Lung (tissue), 12 donors: Measurements from ENCODE around the gene SNRPF. TPM values are rescaled to one million over a fixed set of nuclear protein-coding genes. Genes with fewer than 3 reads are reported as not detected.

Experiments
- ATAC-seq: fragments of 200-7000 bp; cut with Tn5 transposase; one replicate; pipeline ENCODE4 v1.9.1; 2020; ENCODE audit warnings: moderate number of reproducible peaks; ENCODE audit not compliant: insufficient read depth, low FRiP score
- DNase-seq, 3 donors: peaks; one replicate each; pipeline ENCODE4 v3.0.0-alpha.2; 2013 to 2017
- H3K27ac ChIP-seq, 2 donors: one replicate each; pipeline ENCODE4 v1.5.1; 2013; ENCODE audit warnings: mild to moderate bottlenecking in 2 of 2, moderate library complexity in 2 of 2, control low read depth in 1 of 2, inconsistent platforms in 1 of 2, low read depth in 1 of 2, low read length in 1 of 2
- H3K27me3 ChIP-seq, 3 donors: one replicate each; pipeline ENCODE4 v1.5.1; 2013; ENCODE audit warnings: low read length in 2 of 3; ENCODE audit not compliant: control insufficient read depth in 3 of 3, insufficient read depth in 3 of 3
- H3K36me3 ChIP-seq, 4 donors: one replicate each; pipeline ENCODE4 v1.5.1; 2013; ENCODE audit warnings: low read length in 4 of 4, mild to moderate bottlenecking in 1 of 4, moderate library complexity in 1 of 4; ENCODE audit not compliant: control insufficient read depth in 4 of 4, insufficient read depth in 4 of 4
- H3K4me1 ChIP-seq, 5 donors: one replicate each; pipeline ENCODE4 v1.5.1; 2013; ENCODE audit warnings: low read length in 5 of 5, mild to moderate bottlenecking in 2 of 5, moderate library complexity in 1 of 5; ENCODE audit not compliant: control insufficient read depth in 5 of 5, insufficient read depth in 5 of 5
- H3K4me3 ChIP-seq: one replicate; pipeline ENCODE4 v1.5.1; 2013; ENCODE audit warnings: mild to moderate bottlenecking, control low read depth, moderate library complexity
- H3K9ac ChIP-seq, 2 donors: one replicate each; pipeline ENCODE4 v1.5.1; 2013; ENCODE audit warnings: low read length in 2 of 2, control low read depth in 1 of 2; ENCODE audit not compliant: insufficient read depth in 1 of 2
- H3K9me3 ChIP-seq, 4 donors: one replicate each; pipeline ENCODE4 v1.5.1; 2013; ENCODE audit warnings: low read length in 3 of 4, mild to moderate bottlenecking in 1 of 4, moderate library complexity in 1 of 4; ENCODE audit not compliant: control insufficient read depth in 4 of 4, insufficient read depth in 3 of 4
- CTCF ChIP-seq: IDR thresholded peaks from 2 replicates; pipeline ENCODE4 v1.5.1; 2012; ENCODE audit warnings: mild to moderate bottlenecking; ENCODE audit errors: control extremely low read depth, extremely low read depth
- WGBS, 2 donors: extraction: QIAGEN DNeasy Blood & Tissue Kit; methylation state at CpG; one replicate each; pipeline ENCODE4 v1.1.7; 2013; 5-methylcytosine and 5-hydroxymethylcytosine counted together
- polyA plus RNA-seq, 2 donors: library from polyadenylated mRNA; stranded (reverse); fragments of 200-250 nt; gene quantifications; one replicate each; pipeline ENCODE4 v1.2.1, GENCODE V29; 2013
- total RNA-seq, 2 donors: library from RNA; depleted of rRNA in 1 of 2; stranded (reverse); fragments of >200 nt in 1 of 2; gene quantifications; one replicate each; pipeline ENCODE4 v1.2.1, GENCODE V29; 2014 to 2021
- donor health status: control.
- donor health status: control.
- donor health status: Bipolar disorder and iron deficiency.
- donor health status: healthy.
- donor health status: DM: yes; HTN: yes; CAD: no.

The SNRPF gene
- total and polyA plus RNA-seq, 4 donors = 11.7 to 83.1 (median 26.2) TPM

- peak; percentile 52 for TF ChIP-seq CTCF
- ATAC-seq (no peak), DNase-seq (peak in 2 of 3 donors; percentile 53 to 58)
- Histone ChIP-seq H3K9me3 (no peaks in the 10 kb centered on the region), H3K4me3 (no peak overlapping the region), H3K27ac (no peak overlapping the region), H3K27me3 (no peaks in the 10 kb centered on the region), H3K4me1 (no peaks in the 10 kb centered on the region), H3K9ac (no peak overlapping the region), H3K36me3 (no peaks in the 10 kb centered on the region)
- whole genome bisulfite sequencing, 2 donors = 47 to 68% methylated on average over 5 of the region's 5 CpGs
These were observed 43.0 kb upstream of the SNRPF start for GRCh38 chr12:95815632-95816212.

GRCh38 chr12:95820096-95820703 is 38.6 kb upstream of the SNRPF start:
- peak; percentile 40 for TF ChIP-seq CTCF
- Histone ChIP-seq H3K27me3 (no peaks in the 10 kb centered on the region), H3K27ac (no peak overlapping the region), H3K9ac (no peak overlapping the region), H3K4me3 (no peak overlapping the region), H3K4me1 (no peaks in the 10 kb centered on the region), H3K9me3 (no peaks in the 10 kb centered on the region), H3K36me3 (no peaks in the 10 kb centered on the region)
- WGBS, 2 donors = 3% methylated on average over 1 of the region's 1 CpG
- peak; percentile 36 to 67 (median 65) for DNase-seq
- ATAC-seq = no peak

DNA sequence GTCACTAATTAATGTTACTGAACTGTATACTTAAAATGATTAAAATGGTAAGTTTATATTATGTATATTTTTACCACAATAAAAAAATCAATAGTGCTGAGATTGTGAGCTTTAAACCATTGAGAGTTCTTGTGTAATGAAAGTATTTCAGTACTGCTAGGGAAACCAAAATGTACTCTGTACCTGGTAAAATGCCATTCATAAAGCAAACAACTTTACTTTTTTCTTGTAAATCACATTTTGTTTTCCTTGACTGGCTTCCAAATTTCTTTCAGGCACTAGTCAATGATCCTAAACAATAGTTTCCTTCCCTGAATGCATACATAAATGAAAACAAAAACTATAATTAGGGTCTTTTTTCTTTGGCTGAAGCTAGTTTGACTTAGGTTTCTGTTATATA is 29.4 kb upstream of the SNRPF start:
- no peak for ATAC-seq
- Histone ChIP-seq H3K4me3 (no peak overlapping the region), H3K27ac (no peak overlapping the region), H3K9ac (no peak overlapping the region), H3K27me3 (no peaks in the 10 kb centered on the region), H3K36me3 (no peaks in the 10 kb centered on the region), H3K9me3 (no peaks in the 10 kb centered on the region), H3K4me1 (peaks cover 0 to 7% (median 0%) of the 10 kb centered on the region in 5 donors)
- TF ChIP-seq CTCF = no peak
- DNase-seq = peak in 2 of 3 donors; percentile 26 to 45
